22Rv1 (cell line): ENCODE results near the gene SP1.
"Not testable (repeated sequence)": the region's sequence is repeated elsewhere in the genome, so short reads cannot be mapped to it uniquely, and the experiment has no call there.

Experiments used
- H3K27ac ChIP-seq: fragments of 450-650 bp; 2 replicates; pipeline ENCODE4 v1.5.1; 2017
- CTCF ChIP-seq: fragments of 450-650 bp; IDR thresholded peaks from 2 replicates; pipeline ENCODE4 v1.5.1; 2017; ENCODE audit warnings: mild to moderate bottlenecking
- ZFX ChIP-seq: fragments of 450-650 bp; IDR thresholded peaks from 2 replicates; pipeline ENCODE4 v1.6.1; 2017; ENCODE audit warnings: antibody characterized with exemption, borderline replicate concordance

The SP1 gene

GRCh38 chr12:53389702-53390101, 9.7 kb downstream of the SP1 start:
- TF ChIP-seq ZFX (no peak), CTCF (no peak)
- H3K27ac ChIP-seq = no peak overlapping the region

- TF ChIP-seq ZFX (no peak), CTCF (no peak)
- H3K27ac ChIP-seq = 0 out of 2 replicates have a peak overlapping the region, but pooled peaks have one; percentile 9
Observed at GRCh38 chr12:53391724-53392123, 11.7 kb downstream of the SP1 start.

- TF ChIP-seq CTCF (no peak), ZFX (no peak)
- no peak overlapping the region for H3K27ac ChIP-seq
Observed at GRCh38 chr12:53399896-53400295, 19.9 kb downstream of the SP1 start.

- not testable (repeated sequence) for H3K27ac ChIP-seq
Observed at GRCh38 chr12:53402351-53402750, 22.4 kb downstream of the SP1 start.

- H3K27ac ChIP-seq = 0 out of 2 replicates have a peak overlapping the region, but pooled peaks have one; percentile 21
- TF ChIP-seq ZFX = no peak
- TF ChIP-seq CTCF = no peak
Observed at GRCh38 chr12:53402871-53403270, 22.9 kb downstream of the SP1 start.

GRCh38 chr12:53410951-53411350, 31.0 kb downstream of the SP1 start:
- no peak overlapping the region for H3K27ac ChIP-seq
- TF ChIP-seq ZFX (no peak), CTCF (no peak)

GRCh38 chr12:53413485-53414204, 33.7 kb downstream of the SP1 start:
- no peak overlapping the region for H3K27ac ChIP-seq
- TF ChIP-seq CTCF = no peak
- no peak for TF ChIP-seq ZFX
